SU-DHL-6 (cell line): ENCODE results near the gene ERP27.

Experiments used
- EZH2phosphoT487 ChIP-seq: fragments of 200-600 bp; sonication (generic), shearing (Covaris generic); conservative IDR thresholded peaks from 2 replicates; pipeline ENCODE4 v1.6.1; 2018; ENCODE audit warnings: mild to moderate bottlenecking, antibody characterized with exemption, low read length, moderate library complexity, mixed read lengths
- TF ChIP-seq, protein P1 (sequence below): fragments of 200-600 bp; sonication (generic); IDR thresholded peaks from one replicate; pipeline ENCODE4 v1.5.1; 2017; ENCODE audit warnings: antibody characterized with exemption, mild to moderate bottlenecking, low read length, moderate library complexity; ENCODE audit not compliant: insufficient read depth, poor library complexity, severe bottlenecking

DNA sequence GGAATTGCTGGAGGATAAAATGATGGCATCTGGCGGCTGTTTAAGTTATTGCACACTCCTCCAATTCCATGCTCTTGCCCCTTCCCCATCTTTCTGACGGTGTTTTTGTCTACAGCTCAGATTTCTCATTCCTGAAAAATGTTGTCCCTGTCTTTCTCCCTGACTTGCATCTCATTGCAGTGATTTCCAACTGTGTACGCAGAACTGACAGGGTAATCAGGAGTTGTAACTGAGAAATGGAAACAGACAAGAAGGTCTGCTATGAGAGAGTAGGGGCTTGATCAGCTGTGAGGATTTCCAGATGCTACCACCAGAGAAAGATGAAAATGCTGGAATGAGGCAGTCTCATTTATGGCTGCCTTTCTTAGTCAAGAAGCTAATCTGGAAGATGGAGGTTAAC is 1.3 kb downstream of the ERP27 start:
- TF ChIP-seq, protein P1, sequence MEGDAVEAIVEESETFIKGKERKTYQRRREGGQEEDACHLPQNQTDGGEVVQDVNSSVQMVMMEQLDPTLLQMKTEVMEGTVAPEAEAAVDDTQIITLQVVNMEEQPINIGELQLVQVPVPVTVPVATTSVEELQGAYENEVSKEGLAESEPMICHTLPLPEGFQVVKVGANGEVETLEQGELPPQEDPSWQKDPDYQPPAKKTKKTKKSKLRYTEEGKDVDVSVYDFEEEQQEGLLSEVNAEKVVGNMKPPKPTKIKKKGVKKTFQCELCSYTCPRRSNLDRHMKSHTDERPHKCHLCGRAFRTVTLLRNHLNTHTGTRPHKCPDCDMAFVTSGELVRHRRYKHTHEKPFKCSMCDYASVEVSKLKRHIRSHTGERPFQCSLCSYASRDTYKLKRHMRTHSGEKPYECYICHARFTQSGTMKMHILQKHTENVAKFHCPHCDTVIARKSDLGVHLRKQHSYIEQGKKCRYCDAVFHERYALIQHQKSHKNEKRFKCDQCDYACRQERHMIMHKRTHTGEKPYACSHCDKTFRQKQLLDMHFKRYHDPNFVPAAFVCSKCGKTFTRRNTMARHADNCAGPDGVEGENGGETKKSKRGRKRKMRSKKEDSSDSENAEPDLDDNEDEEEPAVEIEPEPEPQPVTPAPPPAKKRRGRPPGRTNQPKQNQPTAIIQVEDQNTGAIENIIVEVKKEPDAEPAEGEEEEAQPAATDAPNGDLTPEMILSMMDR, result no peak
- TF ChIP-seq EZH2phosphoT487, result no peak
